HG03108 (cell line): ENCODE data around the gene AKAP12.

ENCODE experiments used
- ATAC-seq: cut with Tn5 transposase; IDR thresholded peaks from one replicate; pipeline ENCODE4 v1.9.1; 2021; ENCODE audit warnings: moderate library complexity; ENCODE audit not compliant: unreplicated experiment

AKAP12 gene

DNA sequence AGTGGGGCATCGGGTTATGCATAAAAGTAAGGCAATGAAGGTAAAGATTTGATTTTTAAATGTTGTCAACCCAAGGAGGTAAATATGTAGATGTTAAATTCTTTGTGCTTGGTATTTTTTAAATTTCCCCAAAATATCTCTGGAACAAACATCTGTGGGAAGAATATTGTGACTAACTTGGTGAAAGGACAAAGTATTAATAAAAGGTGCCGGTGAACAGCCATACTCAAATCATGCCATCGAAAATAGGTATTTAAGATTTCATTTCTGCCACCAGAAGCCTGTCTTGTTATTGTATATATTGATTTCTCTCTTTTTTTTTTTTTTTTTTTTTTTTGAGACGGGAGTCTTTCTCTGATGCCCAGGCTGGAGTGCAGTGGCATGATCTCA is 164.1 kb downstream of the AKAP12 start:
- ATAC-seq, result no peak
